GM21576 (cell line): ENCODE results near the gene PCDHGB7.
"Not testable (repeated sequence)": the region's sequence is repeated elsewhere in the genome, so short reads cannot be mapped to it uniquely, and the experiment has no call there.

Experiments
- ATAC-seq: cut with Tn5 transposase; IDR thresholded peaks from one replicate; pipeline ENCODE4 v1.9.1; 2021; ENCODE audit warnings: mild to moderate bottlenecking, moderate library complexity; ENCODE audit not compliant: unreplicated experiment

Gene PCDHGB7

DNA sequence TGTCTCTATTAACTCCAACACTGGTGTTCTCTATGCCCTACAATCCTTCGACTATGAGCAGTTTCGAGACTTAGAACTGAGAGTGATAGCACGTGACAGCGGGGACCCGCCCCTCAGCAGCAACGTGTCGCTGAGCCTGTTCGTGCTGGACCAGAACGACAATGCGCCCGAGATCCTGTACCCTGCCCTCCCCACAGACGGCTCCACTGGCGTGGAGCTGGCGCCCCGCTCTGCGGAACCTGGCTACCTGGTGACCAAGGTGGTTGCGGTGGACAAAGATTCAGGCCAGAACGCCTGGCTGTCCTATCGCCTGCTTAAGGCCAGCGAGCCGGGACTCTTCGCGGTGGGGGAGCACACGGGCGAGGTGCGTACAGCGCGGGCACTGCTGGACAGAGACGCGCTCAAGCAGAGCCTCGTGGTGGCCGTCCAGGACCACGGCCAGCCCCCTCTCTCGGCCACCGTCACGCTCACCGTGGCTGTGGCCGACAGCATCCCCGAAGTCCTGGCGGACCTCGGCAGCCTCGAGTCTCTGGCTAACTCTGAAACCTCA lies 5.3 kb downstream of the PCDHGB7 start:
- no peak for ATAC-seq

DNA sequence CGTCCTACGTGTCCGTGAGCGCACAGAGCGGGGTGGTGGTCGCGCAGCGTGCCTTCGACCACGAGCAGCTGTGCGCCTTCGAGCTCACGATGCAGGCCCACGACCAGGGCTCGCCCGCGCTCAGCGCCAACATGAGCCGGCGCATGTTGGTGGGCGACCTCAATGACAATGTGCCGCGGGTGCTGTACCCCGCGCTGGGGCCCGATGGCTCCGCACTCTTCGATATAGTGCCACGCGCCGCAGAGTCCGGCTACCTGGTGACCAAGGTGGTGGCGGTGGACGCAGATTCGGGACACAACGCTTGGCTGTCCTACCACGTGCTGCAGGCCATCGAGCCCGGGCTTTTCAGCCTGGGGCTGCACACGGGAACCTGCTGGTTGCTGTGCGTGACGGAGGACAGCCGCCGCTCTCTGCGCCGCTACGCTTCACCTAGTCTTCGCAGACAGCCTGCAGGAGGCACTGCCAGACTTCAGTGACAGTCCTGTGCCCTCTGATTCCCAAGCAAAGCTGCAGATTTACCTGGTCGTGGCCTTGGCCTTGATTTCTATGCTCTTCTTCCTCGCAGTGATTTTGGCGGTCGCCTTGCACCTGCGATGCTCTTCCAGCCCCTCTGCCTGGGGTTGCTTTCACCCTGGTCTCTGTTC lies 10.4 kb downstream of the PCDHGB7 start:
- ATAC-seq, result no peak

- peak; percentile 83 for ATAC-seq
Observed at GRCh38 chr5:141430332-141431113, 13.0 kb downstream of the PCDHGB7 start, which contains the start of gene PCDHGA12. PCDHGA12 (plus strand) TSS chr5:141430507; CDS start chr5:141430760, 253 bp downstream.

DNA sequence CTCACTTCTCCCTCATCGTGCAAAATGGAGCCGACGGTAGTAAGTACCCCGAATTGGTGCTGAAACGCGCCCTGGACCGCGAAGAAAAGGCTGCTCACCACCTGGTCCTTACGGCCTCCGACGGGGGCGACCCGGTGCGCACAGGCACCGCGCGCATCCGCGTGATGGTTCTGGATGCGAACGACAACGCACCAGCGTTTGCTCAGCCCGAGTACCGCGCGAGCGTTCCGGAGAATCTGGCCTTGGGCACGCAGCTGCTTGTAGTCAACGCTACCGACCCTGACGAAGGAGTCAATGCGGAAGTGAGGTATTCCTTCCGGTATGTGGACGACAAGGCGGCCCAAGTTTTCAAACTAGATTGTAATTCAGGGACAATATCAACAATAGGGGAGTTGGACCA lies 13.8 kb downstream of the PCDHGB7 start:
- peak; percentile 44 for ATAC-seq

GRCh38 chr5:141432308-141432707 lies 14.8 kb downstream of the PCDHGB7 start:
- ATAC-seq, result not testable (repeated sequence)

- not testable (repeated sequence) for ATAC-seq
Observed at GRCh38 chr5:141432726-141433125, 15.2 kb downstream of the PCDHGB7 start.

DNA sequence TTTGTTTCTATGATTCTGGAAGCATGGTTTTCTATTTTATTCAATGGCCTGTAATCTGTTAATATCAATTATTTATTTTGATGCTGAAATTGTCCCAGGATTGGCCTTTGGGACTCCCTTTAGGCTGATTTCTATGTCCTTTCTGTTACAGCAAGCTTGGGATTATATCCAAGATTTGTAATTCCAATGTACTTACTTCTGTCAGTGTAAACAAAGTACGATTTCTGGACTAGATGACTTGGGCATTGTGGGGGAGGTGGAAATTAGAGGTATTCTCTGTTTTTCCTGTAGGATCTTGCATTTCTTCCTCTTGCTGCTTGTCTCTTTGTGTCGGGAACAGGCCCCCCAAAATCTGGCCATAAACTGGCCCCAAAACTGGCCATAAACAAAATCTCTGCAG lies 16.5 kb downstream of the PCDHGB7 start:
- no peak for ATAC-seq

DNA sequence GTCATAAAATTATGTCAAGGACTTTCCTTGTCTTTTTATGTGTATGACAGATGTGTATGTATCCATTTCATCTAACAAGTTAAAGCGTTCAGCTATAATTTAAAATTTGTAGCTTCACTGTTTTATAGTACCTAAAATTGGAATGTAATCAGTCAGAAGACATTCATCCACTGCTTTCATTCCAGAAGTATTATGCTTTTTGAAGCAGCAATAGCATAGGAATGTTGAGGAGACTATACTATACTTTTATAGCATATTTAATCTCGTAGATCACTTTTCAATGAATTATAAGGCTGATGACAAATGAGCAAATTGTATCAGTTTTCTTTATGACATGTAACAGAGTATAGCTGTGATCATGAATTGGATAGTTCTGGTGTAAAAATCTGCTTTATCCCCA lies 19.7 kb downstream of the PCDHGB7 start:
- ATAC-seq, result no peak

GRCh38 chr5:141439411-141440141 lies 22.1 kb downstream of the PCDHGB7 start:
- ATAC-seq, result no peak

DNA sequence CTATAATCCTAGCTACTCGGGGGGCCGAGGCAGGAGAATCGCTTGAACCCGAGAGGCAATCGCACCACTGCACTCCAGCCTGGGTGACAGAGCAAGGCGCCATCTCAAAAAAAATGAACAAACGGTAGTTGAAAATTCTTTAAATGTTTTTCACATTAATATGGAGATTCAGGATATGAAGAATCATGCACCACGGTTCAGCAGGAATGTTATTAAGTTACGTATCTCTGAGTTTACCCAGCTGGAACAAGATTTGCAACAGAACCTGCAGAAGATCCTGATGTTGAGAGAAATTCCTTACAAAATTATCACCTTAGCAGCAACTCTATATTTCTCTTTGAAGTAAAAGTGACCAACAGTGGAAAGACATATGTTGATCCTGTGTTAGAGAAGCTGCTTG lies 22.9 kb downstream of the PCDHGB7 start:
- ATAC-seq, result no peak

DNA sequence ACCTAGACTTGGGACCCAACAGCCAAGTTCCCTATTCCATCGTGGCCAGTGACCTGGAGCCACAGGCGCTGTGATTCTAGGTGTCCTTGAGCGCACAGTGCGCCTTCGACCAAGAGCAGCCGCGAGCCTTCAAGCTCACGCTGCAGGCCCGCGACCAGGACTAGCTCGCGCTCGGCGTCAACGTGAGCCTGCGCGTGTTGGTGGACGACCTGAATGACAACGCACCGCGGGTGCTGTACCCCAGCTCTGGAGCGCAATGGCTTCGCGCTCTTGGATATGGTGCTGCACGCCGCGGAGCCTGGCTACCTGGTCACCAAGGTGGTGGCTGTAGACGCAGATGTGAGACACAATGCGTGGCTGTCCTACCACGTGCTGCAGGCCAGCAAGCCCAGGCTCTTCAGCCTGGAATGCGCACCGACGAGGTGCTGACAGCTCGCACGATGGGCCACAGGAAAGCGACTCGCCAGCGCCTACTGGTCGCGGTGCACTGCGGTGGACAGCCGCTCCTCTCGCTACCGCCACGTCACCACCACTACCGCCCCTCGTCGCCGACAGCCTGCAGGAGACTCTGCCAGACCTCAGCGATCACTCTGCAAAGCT lies 24.2 kb downstream of the PCDHGB7 start:
- ATAC-seq, result no peak

DNA sequence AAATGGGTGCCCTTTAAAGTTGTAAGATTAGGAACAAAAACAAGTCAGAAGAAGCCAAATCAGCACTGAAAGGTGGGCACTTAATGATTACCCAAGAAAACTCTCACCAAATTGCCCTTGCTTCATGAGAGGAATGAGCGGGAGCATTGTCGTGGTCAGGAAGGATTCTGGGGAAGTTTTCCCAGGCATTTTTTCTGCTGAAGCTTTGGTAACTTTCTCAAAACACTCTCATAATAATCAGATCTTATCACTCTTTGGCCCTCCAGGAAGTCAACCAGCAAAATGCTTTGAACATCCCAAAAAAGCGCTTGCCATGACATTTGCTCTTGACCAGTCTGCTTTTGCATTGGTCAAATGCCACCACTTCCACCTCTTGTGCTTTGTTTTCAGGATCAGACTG lies 47.9 kb downstream of the PCDHGB7 start:
- no peak for ATAC-seq
